Jurkat, Clone E6-1 (cell line): ENCODE measurements around the gene TDP2.
"Not testable (repeated sequence)": the region's sequence is repeated elsewhere in the genome, so short reads cannot be mapped to it uniquely, and the experiment has no call there.

ENCODE experiments used
- DNase-seq: peaks from one replicate; pipeline ENCODE4 v3.0.0-alpha.2; 2011; ENCODE audit warnings: low read depth, low spot score
- H3K4me3 ChIP-seq: 2 replicates; pipeline ENCODE4 v1.5.1; 2011; ENCODE audit warnings: mild to moderate bottlenecking, low read length, control low read depth, moderate library complexity

Gene TDP2

GRCh38 chr6:24683297-24684296 lies 16.9 kb upstream of the TDP2 start:
- no peak for DNase-seq
- H3K4me3 ChIP-seq, result no peak overlapping the region

GRCh38 chr6:24680582-24680981 lies 13.9 kb upstream of the TDP2 start:
- no peak overlapping the region for H3K4me3 ChIP-seq
- DNase-seq, result no peak

DNA sequence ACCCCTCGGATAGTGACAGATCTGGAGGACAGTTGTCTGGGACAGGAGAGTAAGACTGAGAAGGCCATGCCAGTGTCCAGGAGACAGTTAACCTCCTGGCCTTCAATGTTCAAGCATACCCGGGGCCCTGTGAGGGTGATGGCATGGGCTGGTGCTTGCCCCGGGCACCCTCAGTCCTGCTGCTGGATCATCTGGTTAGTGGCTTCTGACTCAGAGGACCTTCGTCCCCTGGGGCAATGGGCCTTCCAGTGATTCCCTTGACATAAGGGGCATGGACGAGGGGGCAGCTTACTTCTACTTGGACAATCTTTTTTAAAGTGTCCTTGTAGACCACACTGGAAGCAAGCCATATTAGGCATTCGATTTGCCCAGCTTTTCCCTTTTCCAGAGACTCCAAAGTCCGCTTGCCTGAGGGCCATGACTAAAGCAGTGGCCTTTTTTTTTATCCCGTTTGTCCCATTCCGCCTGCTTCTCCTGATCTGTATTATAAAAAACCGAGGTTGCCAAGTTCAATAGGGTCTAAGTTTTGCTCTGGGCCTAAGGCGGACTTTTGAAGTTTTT lies 12.2 kb upstream of the TDP2 start:
- DNase-seq, H3K4me3 ChIP-seq: not testable (repeated sequence)

- no peak for DNase-seq
- no peak overlapping the region for H3K4me3 ChIP-seq
These were observed 6.9 kb upstream of the TDP2 start for GRCh38 chr6:24673625-24674024.

DNA sequence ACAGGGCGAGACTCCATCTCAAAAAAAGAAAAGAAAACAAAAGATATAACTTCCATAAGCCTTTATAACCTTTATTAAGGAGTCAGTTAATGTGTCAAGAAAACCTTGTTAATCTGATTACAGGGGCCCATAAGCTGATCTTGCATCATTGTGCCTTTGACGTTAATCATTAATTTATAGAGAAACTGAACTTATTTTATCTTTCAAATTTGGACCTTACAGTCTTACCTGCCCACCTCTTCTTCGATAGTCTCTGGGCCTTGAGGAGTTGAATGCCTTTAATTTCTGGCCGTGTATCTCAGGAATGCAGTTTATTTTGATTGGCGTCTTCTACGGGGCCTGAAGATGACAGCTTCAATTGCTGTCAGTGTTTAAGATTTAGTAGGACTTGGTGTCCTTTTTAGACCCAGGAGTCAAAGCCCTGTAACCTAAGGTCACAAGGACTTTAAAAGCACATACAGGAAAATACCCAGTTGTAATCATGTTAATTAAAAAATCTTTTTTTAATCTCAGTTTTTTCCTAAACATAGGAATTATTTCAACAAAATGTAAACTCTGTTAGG lies 6.0 kb upstream of the TDP2 start:
- no peak overlapping the region for H3K4me3 ChIP-seq
- DNase-seq, result no peak

DNA sequence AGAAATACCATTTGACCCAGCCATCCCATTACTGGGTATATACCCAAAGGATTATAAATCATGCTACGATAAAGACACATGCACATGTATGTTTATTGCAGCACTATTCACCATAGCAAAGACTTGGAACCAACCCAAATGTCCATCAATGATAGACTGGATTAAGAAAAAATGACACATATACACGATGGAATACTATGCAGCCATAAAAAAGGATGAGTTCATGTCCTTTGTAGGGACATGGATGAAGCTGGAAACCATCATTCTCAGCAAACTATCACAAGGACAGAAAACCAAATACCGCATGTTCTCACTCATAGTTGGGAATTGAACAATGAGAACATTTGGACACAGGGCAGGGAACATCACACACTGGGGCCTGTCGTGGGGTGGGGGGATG lies 4.4 kb upstream of the TDP2 start:
- not testable (repeated sequence) for H3K4me3 ChIP-seq, DNase-seq

GRCh38 chr6:24670492-24670891 lies 3.8 kb upstream of the TDP2 start:
- H3K4me3 ChIP-seq, DNase-seq: not testable (repeated sequence)

DNA sequence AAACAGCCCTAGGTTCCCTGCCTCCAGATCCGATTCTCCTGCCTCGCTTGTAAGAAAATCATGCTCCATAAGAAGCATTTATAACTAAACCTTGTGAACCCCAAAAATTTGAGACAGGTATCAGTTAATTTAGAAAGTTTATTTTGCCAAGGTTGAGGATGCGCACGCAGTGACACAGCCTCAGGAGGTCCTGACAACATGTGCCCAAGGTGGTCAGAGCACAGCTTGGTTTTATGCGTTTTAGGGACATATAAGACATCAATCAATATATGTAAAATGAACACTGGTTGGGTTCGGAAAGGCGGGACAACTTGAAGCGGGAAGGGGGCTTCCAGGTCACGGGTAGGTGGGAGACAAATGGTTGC lies 2.3 kb upstream of the TDP2 start:
- no peak overlapping the region for H3K4me3 ChIP-seq
- DNase-seq, result no peak

DNA sequence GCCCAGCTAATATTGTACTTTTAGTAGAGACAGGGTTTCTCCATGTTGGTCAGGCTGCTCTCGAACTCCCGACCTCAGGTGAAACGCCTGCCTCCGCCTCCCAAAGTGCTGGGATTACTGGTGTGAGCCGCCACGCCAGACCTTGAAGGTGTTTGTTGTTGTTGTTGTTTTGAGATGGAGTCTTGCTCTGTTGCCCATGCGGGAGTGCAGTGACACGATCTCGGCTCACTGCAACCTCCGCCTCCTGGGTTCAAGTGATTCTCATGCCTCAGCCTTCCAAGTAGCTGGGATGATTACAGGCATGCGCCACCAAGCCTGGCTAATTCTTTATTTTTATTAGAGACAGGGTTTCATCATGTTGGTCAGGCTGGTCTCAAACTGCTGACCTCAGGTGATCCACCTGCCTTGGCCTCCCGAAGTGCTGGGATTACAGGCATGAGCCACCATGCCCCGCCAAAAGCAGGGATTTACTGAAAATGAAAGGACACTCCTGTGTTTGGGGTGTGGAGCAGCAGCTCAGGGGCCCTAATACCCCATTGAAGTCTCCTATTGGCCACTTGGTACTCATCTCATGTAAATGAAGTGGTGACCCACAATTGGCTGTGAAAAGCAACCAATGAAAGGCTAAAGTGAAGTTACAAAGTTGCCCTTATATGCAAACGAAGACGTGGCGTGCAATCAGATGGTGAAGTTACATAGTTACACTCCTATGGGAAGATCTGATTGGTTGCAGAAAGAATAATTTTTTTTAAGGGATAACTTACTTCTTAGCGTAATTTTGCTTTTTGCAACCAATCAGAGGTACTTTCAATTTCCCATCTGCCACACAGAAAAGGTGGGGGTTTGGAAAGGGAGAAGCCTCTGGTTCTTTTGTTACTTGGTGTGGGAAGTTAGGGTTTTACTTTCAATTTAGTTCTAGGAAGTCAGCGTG lies 1.6 kb upstream of the TDP2 start:
- H3K4me3 ChIP-seq, result peak overlapping the region; percentile 99
- DNase-seq, result not testable (repeated sequence)

DNA sequence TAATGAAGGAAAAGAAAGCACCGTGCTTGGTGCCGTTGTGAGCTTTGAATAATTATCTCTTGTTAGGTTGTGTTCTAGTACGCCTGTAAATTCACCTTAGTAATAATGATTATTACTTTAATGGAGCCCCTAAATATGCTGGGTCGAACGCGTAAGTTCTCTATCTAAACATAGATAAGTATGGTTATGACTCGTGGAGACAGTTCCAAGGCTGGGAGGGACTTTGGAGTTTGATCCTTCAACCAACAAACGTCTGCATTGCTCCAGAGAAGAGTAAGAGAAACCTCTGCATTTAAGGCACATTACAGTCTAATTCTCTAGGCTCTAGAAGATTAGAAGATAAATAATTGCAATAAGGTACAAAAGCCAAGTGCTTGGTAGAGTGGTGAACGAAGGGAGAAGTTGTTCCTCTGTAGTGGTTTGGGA lies 692 bp upstream of the TDP2 start:
- no peak for DNase-seq
- H3K4me3 ChIP-seq, result peak overlapping the region; percentile 99

DNA sequence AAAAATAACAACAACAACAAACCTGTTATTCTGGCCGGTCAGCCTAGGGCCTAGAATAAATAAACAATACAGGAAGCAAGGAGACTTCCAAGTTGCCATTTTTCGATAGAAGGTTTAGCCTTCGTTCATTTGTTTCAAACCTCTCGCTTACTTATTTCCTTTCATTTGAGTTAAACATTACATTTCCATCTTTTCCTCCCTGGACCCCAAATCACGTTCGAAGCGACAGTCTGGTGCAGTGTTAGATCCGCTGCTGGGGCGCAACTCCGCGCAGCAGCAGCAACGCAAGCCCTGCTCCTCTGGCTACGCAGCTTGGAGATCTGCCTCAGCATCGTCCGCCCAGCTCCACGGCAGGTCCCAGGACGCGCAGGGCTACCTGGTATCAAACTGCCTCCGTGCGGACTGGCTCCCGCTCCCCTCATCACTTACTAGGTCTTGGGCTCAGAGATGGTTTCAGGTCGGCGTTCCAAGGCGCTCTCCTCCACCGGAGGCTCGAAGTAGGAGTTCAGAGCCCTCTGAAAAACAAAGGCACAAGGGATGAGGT lies 530 bp downstream of the TDP2 start:
- no peak for DNase-seq
- peak overlapping the region; percentile 99 for H3K4me3 ChIP-seq

- DNase-seq, result no peak
- no peak overlapping the region for H3K4me3 ChIP-seq
These were observed 2.4 kb downstream of the TDP2 start for GRCh38 chr6:24664046-24664987.

- DNase-seq, result no peak
- H3K4me3 ChIP-seq, result no peak overlapping the region
These were observed 3.5 kb downstream of the TDP2 start for GRCh38 chr6:24663189-24663588.

GRCh38 chr6:24662236-24662635 lies 4.5 kb downstream of the TDP2 start:
- no peak for DNase-seq

GRCh38 chr6:24661759-24662158 lies 4.9 kb downstream of the TDP2 start:
- not testable (repeated sequence) for H3K4me3 ChIP-seq, DNase-seq

More at GRCh38 chr6:24662236-24662635, 4.5 kb downstream of the TDP2 start:
- no peak overlapping the region for H3K4me3 ChIP-seq

GRCh38 chr6:24660105-24660504 lies 6.6 kb downstream of the TDP2 start:
- DNase-seq, result no peak
- H3K4me3 ChIP-seq, result no peak overlapping the region

- no peak overlapping the region for H3K4me3 ChIP-seq
- DNase-seq, result no peak
These were observed 7.1 kb downstream of the TDP2 start for GRCh38 chr6:24659561-24659960.
